ENCODE measurements around the gene CELF2.

The CELF2 gene

GRCh38 chr10:11319990-11320602 lies 302.4 kb downstream of the CELF2 start:
- H3K27ac ChIP-seq = no peak overlapping the region
- no peak for TF ChIP-seq ZFX (IDR thresholded peaks at IDR 0.05)
- TF ChIP-seq, protein P1, sequence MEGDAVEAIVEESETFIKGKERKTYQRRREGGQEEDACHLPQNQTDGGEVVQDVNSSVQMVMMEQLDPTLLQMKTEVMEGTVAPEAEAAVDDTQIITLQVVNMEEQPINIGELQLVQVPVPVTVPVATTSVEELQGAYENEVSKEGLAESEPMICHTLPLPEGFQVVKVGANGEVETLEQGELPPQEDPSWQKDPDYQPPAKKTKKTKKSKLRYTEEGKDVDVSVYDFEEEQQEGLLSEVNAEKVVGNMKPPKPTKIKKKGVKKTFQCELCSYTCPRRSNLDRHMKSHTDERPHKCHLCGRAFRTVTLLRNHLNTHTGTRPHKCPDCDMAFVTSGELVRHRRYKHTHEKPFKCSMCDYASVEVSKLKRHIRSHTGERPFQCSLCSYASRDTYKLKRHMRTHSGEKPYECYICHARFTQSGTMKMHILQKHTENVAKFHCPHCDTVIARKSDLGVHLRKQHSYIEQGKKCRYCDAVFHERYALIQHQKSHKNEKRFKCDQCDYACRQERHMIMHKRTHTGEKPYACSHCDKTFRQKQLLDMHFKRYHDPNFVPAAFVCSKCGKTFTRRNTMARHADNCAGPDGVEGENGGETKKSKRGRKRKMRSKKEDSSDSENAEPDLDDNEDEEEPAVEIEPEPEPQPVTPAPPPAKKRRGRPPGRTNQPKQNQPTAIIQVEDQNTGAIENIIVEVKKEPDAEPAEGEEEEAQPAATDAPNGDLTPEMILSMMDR (conservative IDR thresholded peaks at IDR 0.05) = no peak

GRCh38 chr10:11320809-11321520 lies 303.3 kb downstream of the CELF2 start:
- H3K27ac ChIP-seq = no peak overlapping the region
- TF ChIP-seq, protein P1 (conservative IDR thresholded peaks at IDR 0.05) = no peak
- TF ChIP-seq ZFX (IDR thresholded peaks at IDR 0.05) = no peak

GRCh38 chr10:11322698-11323097 lies 305.0 kb downstream of the CELF2 start:
- no peak overlapping the region for H3K27ac ChIP-seq
- TF ChIP-seq ZFX (IDR thresholded peaks at IDR 0.05) = no peak
- TF ChIP-seq, protein P1 (conservative IDR thresholded peaks at IDR 0.05) = no peak

DNA sequence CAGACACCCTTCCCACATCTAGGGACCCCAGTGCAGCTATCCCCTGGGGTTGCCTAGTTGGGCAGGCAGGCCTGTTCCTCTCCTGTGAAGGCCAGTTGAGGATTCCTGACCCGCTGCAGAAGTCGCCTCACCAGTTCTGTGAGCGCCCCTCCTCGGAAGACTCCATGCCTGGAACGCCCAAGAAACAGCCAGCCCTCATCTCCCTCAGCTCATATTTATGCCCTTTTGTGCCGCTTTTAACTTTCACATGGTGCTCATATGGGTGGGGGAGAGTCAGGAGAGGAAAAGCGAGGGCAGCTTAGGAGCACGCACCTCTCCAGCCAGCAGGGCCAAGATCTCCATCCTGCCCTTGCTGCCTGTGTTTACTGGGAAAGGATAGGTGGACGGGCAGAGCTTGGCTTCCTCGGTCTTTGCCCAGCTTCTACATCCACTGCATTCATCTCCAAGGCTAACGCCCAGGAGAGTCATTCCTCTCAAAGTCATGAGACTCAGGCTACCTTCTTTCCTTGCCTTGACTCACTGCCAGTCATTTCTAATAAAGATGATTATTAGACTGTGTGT lies 307.2 kb downstream of the CELF2 start:
- TF ChIP-seq ZFX (IDR thresholded peaks at IDR 0.05) = no peak
- TF ChIP-seq, protein P1 (conservative IDR thresholded peaks at IDR 0.05) = no peak
- H3K27ac ChIP-seq = no peak overlapping the region

- H3K27ac ChIP-seq = no peak overlapping the region
Measured at GRCh38 chr10:11325817-11326216, 308.1 kb downstream of the CELF2 start.

GRCh38 chr10:11326241-11326640 lies 308.6 kb downstream of the CELF2 start:
- H3K27ac ChIP-seq = no peak overlapping the region
- TF ChIP-seq ZFX (IDR thresholded peaks at IDR 0.05) = no peak
- TF ChIP-seq, protein P1 (conservative IDR thresholded peaks at IDR 0.05) = no peak

More at GRCh38 chr10:11325817-11326216, 308.1 kb downstream of the CELF2 start:
- TF ChIP-seq, protein P1 (conservative IDR thresholded peaks at IDR 0.05) = no peak
- no peak for TF ChIP-seq ZFX (IDR thresholded peaks at IDR 0.05)
